Measurements from ENCODE around the gene IMPACT. TPM values are rescaled to one million over a fixed set of nuclear protein-coding genes. Genes with fewer than 3 reads are reported as not detected.

The IMPACT gene
- polyA plus RNA-seq, 1 experiment = 10.0 TPM

- H3K36me3 ChIP-seq (ENCODE audit: control insufficient read depth, insufficient read depth, low read length) = no peaks in the 10 kb centered on the region
- no peak overlapping the region for H3K4me3 ChIP-seq (ENCODE audit: low read depth, low read length)
- ChIA-PET POLR2A (no interaction called here), CTCF (interaction anchor here (1.2 to 9.5 kb wide), 2 partner anchors 12 to 14 kb away, joined by 4 to 61 read pairs; no protein-coding TSS in a partner anchor)
- no peak for TF ChIP-seq CTCF (IDR thresholded peaks at IDR 0.05; ENCODE audit: insufficient read depth, low read depth, low read length)
- no peaks in the 10 kb centered on the region for H3K27me3 ChIP-seq (ENCODE audit: control insufficient read depth, insufficient read depth, low read length)
- no peak for DNase-seq (ENCODE audit: low read depth)
These were observed 73.7 kb downstream of the IMPACT start for GRCh38 chr18:24500217-24500616.

GRCh38 chr18:24500766-24501165 is 74.3 kb downstream of the IMPACT start:
- no peak overlapping the region for H3K4me3 ChIP-seq (ENCODE audit: low read depth, low read length)
- no peaks in the 10 kb centered on the region for H3K36me3 ChIP-seq (ENCODE audit: control insufficient read depth, insufficient read depth, low read length)
- CTCF ChIA-PET = interaction anchor here (1.2 to 9.5 kb wide), 2 partner anchors 13 to 14 kb away, joined by 4 to 61 read pairs; no protein-coding TSS in a partner anchor
- no peak for DNase-seq (ENCODE audit: low read depth)
- TF ChIP-seq CTCF (IDR thresholded peaks at IDR 0.05; ENCODE audit: insufficient read depth, low read depth, low read length) = no peak
- no peaks in the 10 kb centered on the region for H3K27me3 ChIP-seq (ENCODE audit: control insufficient read depth, insufficient read depth, low read length)
- POLR2A ChIA-PET = no interaction called here

GRCh38 chr18:24502667-24503523 is 76.4 kb downstream of the IMPACT start:
- Histone ChIP-seq H3K4me3 (ENCODE audit: low read depth, low read length) (no peak overlapping the region), H3K27me3 (ENCODE audit: control insufficient read depth, insufficient read depth, low read length) (no peaks in the 10 kb centered on the region), H3K36me3 (ENCODE audit: control insufficient read depth, insufficient read depth, low read length) (no peaks in the 10 kb centered on the region)
- ChIA-PET POLR2A (no interaction called here), CTCF (interaction anchor here (0.6 to 9.5 kb wide), 3 partner anchors 10 to 70 kb away, joined by 3 to 61 read pairs (median 4); no protein-coding TSS in a partner anchor)
- no peak for DNase-seq (ENCODE audit: low read depth)
- no peak for TF ChIP-seq CTCF (IDR thresholded peaks at IDR 0.05; ENCODE audit: insufficient read depth, low read depth, low read length)

Small RNA genes lying within 50 kb of the gene (small RNA-seq; reads per million reads assigned to genes)
- gene RF00019 (ENCODE audit: insufficient read length, low read depth, low replicate concordance) = not detected

Other genes with a start within 250 kb of the IMPACT start
- gene OSBPL1A, start 28.8 kb upstream of the IMPACT start, polyA plus RNA-seq (2011; rRNA removed) = 20.1 and 30.9 TPM in 2 replicates
- 0.05 TPM in 1 of 2 replicates, not detected in the other for gene HRH4, start 34.0 kb downstream of the IMPACT start, polyA plus RNA-seq (2011; rRNA removed)

Measured in BJ (cell line).